AG20443 (cell line): ENCODE results near the gene TSEN2.
A peak's percentile ranks its signal among the peaks of the same experiment; 100 is the strongest.
"Not testable (repeated sequence)": the region's sequence is repeated elsewhere in the genome, so short reads cannot be mapped to it uniquely, and the experiment has no call there.

ENCODE experiments used
- DNase-seq: peaks from one replicate; pipeline ENCODE4 v3.0.0; 2012; ENCODE audit warnings: low spot score, mixed read lengths

TSEN2 gene

GRCh38 chr3:12472000-12472610 is 12.2 kb upstream of the TSEN2 start:
- DNase-seq, result no peak

- no peak for DNase-seq
Measured at GRCh38 chr3:12472796-12473195, 11.5 kb upstream of the TSEN2 start.

DNA sequence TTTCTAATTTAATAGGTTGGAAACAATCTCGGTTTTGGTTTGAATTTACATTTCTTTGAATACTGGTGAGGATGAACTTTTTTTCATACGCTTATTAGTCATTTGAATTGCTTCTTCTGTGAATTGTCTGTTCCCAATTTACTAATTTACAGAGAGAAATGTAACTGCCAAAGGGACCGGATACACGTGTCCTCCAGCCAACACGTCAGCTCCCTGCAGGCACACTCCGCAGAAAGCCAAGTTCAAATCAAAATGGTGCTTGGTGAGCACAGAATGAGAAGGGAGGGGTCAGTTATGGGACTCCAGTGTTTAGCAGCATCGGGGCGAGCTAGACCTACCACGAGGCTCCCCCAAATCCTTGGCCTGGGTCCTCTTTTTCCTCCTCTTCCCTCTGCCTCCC is 10.8 kb upstream of the TSEN2 start:
- DNase-seq, result peak; percentile 64

DNA sequence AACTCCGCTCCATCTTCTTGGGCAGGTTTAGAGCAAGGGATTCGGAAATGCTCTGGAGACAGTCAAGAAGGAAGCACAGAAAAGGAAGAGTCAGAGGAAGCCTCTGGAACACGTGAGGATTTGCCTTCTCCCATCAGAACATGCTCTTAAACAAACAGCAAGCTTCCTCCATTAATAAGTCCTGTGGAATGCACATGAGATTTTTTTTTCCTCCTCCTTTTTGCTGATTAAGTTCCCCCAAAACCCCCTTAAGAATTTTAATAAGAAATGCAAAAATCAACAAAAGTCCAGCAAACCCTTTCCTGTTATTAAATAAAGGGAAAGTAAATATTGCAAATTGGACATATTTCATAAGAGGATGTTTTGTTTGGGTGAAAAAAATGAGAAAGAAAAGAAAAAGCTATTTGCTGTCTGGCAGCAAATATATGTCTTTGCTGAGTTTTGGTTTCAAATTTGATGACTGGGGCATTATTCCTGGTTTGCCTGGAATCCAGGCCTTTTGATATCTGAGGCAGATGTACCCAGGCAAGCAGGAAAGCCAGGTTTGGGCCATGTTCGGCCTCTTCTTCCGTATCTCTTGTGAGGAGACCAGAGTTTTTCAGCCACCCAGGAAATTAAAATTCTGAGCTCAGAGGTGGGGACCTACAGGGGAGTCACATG is 7.9 kb upstream of the TSEN2 start:
- DNase-seq, result peak; percentile 45

DNA sequence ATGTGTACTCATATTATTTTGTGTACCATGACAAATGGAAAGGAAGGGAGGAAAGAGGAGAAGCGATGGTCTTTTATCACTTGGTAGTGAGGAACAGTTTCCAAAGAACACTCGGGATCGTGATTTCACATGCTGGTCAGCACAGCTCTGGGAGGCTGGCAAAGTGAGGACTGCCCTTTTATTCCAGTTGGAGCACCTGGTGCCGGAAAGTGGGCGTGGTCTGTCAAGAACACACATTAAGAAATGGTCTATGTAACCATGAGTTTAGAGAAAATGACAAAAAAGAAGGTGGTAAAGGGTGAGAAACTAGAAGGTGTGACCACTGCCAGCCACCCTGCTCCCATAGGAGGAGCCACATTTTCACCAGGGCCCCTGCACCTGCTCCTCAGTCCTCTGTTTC is 7.0 kb upstream of the TSEN2 start:
- no peak for DNase-seq

- DNase-seq, result no peak
Measured at GRCh38 chr3:12478326-12478725, 6.0 kb upstream of the TSEN2 start.

- DNase-seq, result not testable (repeated sequence)
Measured at GRCh38 chr3:12479198-12479597, 5.1 kb upstream of the TSEN2 start.

GRCh38 chr3:12479919-12480427 is 4.3 kb upstream of the TSEN2 start:
- peak; percentile 72 for DNase-seq

DNA sequence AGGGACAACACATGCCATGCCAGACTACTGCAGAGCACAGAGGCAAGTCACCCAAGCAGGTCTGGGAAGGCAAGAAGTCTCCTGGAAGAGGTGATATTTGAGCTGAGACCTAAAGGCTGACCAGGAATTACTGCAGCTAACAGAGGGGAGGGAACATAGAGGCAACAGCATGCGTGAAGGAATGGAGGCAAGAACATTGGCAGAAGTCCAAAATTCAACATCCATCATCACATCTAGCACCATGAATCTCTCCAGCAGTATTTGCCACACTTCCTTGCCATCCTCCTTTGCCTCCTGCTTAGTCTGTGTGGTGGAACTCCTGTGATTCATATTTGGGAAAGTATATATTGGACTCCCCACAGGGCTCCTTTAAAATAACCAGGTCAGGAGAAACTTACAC is 870 bp upstream of the TSEN2 start:
- no peak for DNase-seq

GRCh38 chr3:12483872-12484197 is 445 bp upstream of the TSEN2 start:
- DNase-seq, result no peak

DNA sequence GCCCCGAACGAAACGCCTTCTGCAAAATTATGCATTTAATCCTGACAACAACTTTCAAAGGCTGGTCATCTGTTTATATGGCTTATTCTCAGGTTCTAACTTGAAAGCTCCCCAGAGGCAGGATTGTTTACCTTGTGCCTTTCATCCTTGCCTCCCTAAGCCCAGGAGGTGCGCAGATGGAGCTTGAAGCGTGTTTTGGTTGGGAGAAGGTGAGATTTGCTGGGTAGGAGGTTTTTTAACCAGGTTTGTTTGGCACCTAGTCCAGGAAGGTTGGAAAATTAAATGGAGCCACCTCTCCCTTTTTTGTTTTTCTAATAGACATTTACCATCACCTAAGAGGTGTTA is 675 bp downstream of the TSEN2 start:
- DNase-seq, result no peak

- no peak for DNase-seq
Measured at GRCh38 chr3:12486001-12486400, 1.7 kb downstream of the TSEN2 start.

DNA sequence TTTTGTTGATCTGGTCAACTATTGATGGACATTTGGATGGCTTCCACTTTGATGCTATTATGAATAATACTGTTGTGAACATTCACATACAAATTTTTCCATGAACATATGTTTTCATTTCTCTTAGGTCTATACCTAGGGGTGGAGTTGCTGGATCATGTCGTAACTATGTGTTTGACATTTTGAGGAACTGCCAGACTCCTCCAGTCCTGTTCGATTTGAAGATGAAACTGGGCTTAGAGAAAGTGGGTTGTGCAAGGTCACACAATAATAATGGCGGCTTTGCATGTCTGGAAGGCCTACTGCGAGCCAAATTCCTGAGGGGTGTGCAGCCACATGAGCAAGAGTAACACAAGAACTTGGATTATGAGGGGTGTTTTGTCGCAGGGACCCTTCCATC is 2.6 kb downstream of the TSEN2 start:
- DNase-seq, result no peak

GRCh38 chr3:12487336-12487735 is 3.1 kb downstream of the TSEN2 start:
- DNase-seq, result no peak

DNA sequence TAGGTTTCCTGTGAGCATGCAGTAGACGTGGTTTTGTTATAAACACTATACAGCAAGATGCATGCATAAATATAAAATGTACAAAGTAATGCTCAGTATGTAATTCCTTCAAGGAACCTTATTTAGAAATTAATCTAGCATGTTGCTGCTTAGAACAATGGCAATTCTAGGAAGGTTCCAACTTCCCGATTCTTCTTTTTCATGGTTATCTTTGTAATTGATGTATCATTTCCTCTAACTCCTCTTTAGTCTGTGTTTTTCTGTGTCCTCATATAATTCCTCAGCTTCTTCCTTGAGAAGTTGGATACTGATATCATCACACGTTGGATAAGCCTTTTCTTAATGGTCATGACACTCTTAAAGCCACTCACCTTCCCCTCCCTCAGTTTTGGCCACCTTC is 3.5 kb downstream of the TSEN2 start:
- no peak for DNase-seq

DNA sequence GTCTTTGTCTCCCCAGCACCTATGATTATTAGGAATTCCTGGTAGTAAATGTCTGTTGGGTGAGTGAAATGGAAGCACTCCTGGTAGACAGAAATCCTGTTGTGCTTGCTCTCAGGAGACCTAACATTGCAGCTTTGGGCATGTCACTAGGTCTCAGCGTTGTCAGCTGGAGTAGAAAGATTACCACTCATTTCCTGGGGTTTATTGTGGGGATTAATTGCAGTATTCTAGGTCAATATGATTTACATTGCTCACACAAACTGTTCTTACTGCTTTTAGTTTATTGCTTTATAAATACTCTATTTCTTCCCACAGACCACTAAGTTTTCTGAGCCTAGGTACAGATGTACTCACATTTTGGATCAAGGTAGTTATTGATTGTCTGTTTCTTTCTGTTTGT is 5.1 kb downstream of the TSEN2 start:
- no peak for DNase-seq

DNA sequence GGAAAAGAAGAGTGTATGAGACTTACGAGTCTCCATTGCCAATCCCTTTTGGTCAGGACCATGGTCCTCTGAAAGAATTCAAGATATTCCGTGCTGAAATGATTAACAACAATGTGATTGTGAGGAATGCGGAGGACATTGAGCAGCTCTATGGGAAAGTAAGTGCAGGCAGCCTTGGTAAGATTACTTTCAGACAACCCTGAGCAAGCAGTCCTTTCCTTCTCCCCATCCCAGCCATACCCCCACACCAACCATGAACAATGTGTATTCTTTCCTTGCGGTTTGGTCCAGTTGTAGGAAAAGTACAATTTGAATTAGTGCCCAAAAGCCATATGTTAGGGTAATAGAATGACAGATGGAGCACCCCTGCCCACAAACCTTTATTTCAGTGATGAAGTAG is 5.6 kb downstream of the TSEN2 start:
- DNase-seq, result no peak

- DNase-seq, result no peak
Measured at GRCh38 chr3:12490547-12490946, 6.3 kb downstream of the TSEN2 start.

DNA sequence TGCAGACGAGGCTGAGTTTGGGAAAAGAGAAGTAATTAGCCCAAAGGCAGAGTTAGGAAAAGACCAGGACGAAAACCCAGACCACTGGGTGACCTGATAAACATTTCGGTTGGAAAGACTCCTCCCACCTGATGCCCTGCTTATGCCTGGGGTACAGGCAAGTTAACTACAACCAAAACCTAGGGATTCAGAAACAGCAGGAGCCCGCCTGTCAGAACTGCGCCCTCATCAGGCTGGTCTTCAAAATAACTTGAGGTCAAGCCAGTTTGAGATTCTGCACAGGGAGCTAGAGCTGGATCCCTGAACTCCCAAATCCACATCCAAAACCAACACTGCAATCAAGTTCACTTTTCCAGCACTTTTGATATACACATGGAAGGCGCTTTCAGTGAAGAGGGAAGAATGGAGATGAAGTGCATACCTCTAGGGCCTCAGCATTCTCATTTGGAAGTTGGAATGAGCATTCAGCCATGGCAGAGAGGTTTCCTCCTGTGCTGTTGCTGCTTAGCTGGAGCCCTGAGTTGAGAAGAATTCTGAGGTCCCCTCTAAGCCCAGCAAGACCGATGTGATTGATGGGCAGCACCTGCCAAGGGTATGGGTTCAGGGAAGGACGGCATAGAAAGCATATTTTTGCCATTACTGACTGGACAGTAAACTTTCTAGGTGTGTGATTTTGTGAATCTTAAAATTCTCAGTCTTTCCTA is 11.6 kb downstream of the TSEN2 start:
- no peak for DNase-seq

DNA sequence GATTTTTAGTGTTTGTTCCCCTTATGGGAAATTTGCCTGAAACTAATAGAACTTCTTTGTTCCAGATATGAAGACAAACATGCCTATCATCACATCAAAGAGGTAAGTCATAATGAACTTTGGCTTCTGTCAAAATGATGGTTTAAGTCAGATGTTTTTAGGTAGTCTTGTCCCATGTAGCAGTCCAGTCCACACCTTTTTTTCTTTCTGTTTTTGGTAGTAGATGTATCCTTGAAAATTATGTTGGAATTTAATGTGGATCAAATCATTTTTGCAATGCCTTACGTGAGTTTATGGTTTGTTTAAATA is 12.1 kb downstream of the TSEN2 start:
- DNase-seq, result no peak

DNA sequence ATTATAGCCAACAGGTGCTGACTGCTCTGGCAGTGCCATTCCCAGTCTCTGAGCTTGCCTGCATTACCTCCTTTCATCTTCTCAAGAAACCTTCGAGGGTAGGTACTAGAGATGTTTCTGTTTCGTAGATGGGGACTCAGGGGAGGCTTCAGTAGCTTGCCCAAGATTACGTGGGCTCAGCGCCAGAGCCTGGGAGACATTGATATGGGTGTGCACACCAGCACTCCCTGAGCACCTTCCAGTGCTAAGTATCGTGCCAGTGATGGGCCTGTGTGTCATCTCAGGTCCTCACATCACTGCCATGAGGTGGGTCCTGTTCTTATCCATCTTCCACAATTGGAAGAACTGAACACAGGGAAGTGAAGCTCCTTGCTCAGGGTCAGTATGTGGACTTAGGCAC is 15.2 kb downstream of the TSEN2 start:
- no peak for DNase-seq

GRCh38 chr3:12501360-12502020 is 17.2 kb downstream of the TSEN2 start:
- DNase-seq, result peak; percentile 69
